ENCODE data around the gene TJAP1.
A peak's percentile ranks its signal among the peaks of the same experiment; 100 is the strongest.

The TJAP1 gene

DNA sequence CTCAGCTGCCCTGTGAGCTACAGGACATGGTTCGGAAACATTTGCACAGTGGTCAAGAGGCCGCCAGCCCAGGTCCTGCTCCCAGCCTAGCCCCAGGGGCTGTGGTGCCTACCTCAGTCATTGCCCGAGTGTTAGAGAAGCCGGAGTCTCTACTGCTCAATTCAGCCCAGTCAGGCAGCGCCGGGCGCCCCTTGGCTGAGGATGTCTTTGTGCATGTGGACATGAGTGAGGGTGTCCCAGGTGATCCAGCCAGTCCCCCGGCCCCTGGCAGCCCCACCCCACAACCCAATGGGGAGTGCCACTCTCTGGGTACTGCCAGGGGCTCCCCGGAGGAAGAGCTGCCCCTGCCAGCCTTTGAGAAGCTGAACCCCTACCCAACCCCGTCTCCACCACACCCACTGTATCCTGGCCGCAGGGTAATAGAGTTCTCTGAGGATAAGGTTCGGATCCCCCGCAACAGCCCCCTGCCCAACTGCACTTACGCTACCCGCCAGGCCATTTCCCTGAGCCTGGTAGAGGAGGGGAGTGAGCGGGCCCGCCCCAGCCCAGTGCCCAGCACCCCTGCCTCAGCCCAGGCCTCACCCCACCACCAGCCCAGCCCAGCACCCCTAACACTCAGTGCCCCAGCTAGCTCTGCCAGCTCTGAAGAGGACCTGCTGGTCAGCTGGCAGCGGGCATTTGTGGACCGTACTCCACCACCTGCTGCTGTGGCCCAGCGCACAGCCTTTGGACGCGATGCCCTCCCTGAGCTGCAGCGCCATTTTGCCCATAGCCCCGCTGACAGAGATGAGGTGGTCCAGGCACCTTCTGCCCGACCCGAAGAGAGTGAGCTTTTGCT lies 27.6 kb downstream of the TJAP1 start:
- no peak for DNase-seq (ENCODE audit: low read depth in 2 of 2)

DNA sequence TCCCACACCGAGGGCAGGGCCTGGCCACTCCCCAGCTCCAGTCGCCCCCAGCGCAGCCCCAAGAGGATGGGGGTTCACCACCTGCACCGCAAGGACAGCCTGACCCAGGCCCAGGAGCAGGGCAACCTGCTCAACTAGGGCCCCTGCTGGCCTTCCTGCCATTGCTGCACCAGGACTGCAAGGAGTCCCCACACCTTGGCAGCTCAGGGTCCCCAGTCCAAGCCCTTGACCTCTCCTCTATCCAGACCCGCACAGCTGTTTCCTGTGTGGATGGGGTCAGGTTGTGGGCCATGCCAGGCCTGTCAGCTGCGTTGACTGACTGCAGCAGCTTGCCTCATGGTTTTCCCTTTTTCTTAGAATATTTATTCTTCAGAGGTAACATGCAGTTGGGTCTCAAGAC lies 28.3 kb downstream of the TJAP1 start:
- no peak for DNase-seq (ENCODE audit: low read depth in 2 of 2)

DNA sequence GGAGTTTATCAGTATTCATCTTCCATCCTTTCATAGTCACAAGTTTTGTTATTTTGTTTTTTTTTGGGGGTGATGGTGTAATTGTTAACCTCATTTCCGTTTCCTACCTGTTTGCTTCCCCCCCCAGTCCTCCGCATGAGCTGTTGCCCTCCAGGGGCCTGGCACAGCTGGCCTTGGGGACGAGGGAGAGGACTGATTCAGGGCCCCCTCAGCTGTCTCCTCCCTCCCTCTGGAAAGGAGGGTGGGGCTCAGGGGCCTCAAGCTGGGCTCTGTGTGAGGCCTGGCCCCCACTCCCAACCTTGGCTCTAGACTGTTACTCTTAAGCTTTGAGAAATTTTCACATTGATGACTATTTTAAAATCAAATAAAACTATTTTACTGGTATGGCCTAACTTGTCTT lies 28.8 kb downstream of the TJAP1 start:
- no peak for DNase-seq (ENCODE audit: low read depth in 2 of 2)

DNA sequence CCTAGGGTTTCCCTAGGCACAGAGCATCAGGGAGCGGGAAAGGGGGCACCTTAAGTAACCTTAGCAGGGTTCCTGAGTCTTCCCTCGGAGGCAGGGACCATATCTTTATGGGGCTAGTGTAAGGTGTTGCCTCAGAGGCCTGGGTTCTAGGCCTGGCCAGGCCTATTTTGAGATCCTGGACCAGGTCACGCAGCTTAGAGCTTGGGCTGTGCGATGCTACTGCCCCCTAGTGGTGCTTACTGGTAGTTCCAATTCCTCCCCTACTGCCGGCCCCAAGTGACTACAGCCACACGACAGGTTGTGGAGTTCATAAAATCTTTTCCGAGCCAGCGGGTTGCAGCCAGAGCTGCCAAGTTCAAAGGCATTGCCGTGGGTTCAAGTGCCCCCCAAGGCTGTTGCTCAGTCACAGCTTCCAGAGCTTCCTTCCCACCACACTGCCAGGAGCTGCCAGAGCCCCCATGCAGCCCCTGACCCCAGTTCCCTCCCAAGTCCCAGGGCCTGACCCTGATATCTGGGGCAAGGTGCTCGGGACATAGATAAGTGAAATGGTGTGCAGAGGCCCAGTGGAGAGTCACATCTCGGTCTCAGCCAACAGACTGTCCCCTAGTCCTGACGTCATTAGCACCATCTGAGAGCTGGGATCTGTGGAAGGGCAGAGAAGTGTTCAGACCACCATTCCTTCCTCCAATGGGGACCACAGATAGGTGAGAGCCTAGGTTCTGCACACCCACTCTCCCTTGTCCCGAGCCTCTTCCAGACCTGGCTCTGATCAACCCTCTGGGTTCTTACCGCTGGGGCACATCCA lies 29.5 kb downstream of the TJAP1 start:
- DNase-seq (ENCODE audit: low read depth in 2 of 2) = peak; percentile 51 to 60

DNA sequence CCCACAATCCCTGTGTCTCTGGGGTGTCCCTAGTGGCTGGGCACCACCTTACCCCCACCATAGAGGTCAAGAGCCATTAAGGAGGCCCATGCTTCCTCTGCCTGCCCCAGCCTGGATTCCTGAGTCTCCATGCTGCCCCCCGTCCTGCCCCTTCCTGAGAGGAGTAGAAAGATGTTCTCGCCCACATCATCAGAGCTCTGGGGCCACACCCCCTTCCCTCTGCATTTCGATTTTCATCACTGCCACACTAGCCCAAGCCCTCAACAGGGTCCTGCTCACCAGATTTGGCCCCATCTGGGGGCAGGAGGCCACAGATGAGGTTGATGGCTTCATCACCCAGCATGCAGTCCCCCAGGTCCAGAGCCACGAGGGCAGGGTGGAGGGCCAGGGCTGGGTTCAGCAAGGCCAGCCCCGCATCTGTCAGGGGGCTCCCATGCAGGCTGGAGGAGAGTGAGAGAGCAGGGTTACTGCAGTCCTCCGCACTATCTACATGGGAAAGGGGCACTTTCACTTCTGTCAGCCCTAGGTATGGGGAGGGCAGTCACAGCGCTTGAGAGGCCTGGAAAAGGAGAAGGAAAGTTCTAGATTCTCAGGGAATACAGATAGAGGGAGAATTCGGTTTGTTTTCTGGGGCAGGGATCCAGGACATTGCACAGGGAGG lies 31.2 kb downstream of the TJAP1 start:
- no peak for DNase-seq (ENCODE audit: low read depth in 2 of 2)

DNA sequence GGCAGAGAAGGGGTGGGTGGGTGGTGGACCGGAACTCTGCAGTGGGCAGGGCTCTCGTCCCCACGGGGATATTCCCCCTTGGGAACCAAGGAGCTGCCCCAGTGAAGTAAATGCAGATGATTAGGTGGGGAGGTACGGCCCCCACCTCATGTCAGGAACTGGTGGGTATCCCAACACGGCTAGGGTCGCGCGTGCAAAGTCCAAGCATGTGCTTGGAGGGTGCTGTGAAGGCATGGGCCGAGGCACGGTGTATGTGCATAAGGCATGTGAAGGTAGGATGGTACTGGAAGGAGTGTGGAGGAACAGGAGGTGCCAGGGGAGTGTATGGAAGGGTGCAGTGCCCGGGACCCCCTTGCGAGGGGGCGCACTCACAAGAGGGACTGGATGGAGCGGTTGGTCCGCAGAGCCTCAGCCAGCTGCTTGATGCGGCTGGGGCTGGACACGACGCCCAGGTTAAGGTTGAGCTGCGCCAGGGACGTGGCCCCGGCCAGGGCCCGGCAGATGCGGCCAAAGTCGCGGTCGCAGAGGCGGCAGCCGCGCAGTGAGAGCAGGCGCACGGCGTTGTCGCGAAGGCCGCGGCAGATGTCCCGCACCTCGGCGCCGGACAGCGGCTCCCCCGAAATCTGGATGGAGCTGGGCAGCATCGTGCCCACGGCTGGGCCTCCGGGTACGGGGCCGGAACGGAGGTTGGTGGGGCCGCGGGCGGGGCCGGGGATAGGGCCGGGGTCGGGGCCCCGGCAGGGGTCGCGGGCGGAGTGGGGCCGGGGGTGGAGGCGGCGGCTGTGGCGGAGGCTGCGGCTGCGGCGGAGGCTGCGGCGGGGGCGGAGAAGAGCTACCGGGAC lies 32.0 kb downstream of the TJAP1 start:
- no peak for DNase-seq (ENCODE audit: low read depth in 2 of 2)

DNA sequence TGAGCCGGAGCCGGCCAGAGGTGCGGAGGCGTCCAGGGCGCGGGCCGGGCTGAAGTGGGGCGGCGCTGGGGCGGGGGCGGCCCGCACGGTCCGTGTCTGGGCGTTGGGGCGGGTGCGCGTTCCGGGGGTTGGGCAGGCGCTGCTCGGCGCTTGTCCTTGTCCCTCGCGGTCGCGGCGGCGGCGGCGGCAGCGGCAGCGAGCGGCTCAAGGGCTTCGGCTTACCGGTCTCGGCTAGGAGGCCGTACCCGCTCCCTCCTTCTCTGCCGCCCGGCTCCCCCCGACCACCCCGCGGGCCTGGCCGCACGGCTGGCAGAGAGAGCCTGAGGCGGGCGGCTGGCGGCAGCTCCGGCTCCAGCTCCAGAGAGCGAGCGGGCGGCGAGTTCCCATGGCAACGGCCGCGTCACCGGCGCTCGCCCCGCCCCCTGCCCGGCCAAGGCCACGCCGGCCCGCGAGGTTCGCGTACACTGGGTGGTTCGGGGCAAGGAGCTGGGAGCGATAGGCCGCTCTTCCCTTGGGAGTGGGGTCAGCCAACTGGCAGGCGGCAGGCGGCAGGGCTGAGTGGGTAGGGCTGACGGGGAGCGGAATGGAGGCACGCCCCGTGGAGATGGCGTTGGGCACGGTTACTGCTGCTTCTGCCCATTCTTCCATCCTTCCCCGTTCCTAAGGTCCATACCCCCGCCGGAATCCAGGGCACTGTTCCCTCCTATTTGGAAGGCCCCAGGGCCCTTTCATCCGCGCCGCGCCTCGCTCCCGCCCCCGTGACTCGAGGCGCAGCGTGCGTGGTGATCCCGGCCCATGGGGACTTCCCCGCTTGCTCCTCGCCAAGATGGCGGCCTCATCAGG lies 32.8 kb downstream of the TJAP1 start, which contains the start of gene LRRC73:
Gene LRRC73 (minus strand): TSS at position 363 of the 843 bp plus-strand sequence. CDS start 561 bp downstream, outside the sequence.
- DNase-seq (ENCODE audit: low read depth in 2 of 2) = peak; percentile 69 to 71

DNA sequence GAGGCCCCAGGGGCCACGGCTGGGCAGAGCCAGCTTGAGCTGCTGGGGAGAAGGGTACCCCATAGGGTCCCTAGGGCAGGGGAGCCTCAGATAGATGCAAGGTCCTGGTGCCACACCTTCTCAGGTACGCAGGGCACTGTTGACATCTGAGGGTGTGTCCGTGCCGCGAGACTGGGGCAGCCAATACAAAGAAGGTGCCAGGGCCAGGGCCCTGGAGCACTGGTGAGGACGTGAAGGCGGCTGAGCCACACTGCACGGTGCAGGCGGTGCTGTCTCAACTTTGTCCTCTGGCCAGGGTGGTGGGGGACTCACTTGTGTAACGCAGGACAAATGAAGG lies 33.4 kb downstream of the TJAP1 start:
- DNase-seq (ENCODE audit: low read depth in 2 of 2) = no peak

DNA sequence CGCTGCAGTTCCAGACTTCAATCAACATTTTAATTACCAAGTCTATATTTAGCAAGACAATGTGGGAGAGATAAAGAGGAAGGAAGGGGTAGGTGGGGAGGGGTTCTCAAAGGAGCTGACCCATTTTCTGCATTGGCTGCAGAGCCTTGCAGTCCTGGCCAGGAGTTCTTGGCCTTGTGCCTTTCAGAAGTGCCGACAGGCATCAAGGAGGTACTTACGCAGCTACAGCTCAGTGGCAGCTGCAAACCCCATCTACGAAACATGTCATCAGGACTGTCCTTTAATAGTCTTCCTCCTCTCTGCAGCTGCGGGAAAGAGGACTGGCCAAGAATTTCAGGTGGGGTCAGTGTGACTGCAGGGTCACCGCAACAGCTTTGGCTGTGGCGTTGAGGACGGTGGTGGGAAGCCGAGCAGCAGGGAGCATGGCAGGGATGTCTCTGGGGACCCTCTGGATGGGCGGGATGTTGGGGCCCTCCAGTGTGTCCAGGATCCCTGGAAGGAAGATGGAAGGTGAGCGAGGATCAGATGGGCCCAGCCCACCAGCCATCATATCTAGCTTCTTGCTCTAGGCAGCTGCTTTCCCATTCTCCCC lies 34.5 kb downstream of the TJAP1 start:
- DNase-seq (ENCODE audit: low read depth in 2 of 2) = no peak

DNA sequence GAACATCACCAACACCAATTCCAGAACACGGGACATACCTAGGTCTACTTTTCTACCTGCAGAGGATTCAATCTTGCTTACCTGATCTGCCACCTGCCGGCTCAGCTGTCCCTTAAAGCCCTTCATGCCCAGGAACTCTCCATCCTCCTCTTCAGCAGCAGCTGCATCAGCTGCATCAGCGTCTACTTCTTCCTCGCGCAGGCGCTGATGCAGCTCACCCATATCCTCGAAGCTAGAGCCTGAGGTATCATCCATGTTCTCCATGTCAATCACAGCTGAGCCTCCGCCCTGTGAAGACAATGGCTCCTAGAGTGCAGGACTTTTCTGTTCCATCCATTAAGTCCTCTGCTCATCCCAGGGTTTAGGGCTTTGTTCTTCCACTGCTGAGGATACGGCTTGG lies 38.4 kb downstream of the TJAP1 start:
- DNase-seq (ENCODE audit: low read depth in 2 of 2) = no peak

DNA sequence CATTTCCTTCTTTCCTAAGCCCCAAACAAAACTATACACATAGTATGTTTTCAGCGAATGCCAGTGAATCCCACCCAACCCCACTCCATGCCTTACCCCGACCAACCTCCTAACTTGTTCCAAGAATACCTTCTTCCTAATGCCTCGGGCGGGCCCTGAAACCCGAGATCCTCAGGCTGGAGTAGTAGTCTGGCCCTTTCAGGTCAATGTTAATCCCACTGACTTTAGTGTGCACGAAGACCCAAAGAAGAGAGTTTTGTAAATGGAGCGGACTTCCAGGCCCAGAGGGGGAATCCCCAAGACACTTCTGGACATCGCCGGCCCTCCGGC lies 39.0 kb downstream of the TJAP1 start:
- DNase-seq (ENCODE audit: low read depth in 2 of 2) = no peak

DNA sequence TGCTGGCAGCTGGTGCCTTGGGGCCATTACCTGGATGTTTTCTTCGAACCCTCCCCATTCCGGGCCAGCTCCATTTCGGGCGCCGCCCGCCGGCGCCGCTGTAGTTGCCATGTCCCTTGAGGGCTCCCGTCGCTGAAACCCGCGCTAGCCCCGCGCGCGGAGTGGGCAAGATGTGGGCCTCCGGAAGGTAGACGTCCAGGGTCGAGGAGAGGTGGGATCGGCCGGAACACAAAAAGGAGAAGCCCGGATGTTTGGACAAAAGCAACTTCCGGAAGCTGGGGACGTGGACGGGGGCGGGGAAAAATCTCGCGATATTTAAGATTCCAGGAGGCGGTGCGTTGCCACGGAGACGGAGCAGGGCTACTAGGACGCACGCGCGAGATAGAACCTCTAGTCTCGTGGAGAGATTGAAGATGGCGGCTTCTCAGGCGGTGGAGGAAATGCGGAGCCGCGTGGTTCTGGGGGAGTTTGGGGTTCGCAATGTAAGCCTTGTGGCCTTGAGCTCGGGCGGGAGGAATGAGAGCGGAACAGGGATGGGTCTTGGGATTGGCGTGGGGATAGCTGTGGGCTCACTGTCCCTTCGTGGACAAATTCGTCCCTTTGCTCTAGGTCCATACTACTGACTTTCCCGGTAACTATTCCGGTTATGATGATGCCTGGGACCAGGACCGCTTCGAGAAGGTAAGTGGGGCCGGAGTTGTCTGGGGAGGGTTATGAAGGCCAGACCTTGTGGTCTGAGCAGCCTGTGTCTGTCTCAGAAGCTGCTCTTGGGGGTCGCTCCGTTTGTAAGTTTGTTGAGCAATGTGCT lies 39.5 kb downstream of the TJAP1 start, which contains the start of the genes POLR1C and YIPF3:
Gene POLR1C (plus strand): TSS at position 393 of the 808 bp plus-strand sequence. CDS start 21 bp downstream, at position 414.
Gene YIPF3 (minus strand): TSS at position 230 of the 808 bp plus-strand sequence. CDS start 119 bp downstream, at position 111.
- peak; percentile 92 to 94 for DNase-seq (ENCODE audit: low read depth in 2 of 2)

DNA sequence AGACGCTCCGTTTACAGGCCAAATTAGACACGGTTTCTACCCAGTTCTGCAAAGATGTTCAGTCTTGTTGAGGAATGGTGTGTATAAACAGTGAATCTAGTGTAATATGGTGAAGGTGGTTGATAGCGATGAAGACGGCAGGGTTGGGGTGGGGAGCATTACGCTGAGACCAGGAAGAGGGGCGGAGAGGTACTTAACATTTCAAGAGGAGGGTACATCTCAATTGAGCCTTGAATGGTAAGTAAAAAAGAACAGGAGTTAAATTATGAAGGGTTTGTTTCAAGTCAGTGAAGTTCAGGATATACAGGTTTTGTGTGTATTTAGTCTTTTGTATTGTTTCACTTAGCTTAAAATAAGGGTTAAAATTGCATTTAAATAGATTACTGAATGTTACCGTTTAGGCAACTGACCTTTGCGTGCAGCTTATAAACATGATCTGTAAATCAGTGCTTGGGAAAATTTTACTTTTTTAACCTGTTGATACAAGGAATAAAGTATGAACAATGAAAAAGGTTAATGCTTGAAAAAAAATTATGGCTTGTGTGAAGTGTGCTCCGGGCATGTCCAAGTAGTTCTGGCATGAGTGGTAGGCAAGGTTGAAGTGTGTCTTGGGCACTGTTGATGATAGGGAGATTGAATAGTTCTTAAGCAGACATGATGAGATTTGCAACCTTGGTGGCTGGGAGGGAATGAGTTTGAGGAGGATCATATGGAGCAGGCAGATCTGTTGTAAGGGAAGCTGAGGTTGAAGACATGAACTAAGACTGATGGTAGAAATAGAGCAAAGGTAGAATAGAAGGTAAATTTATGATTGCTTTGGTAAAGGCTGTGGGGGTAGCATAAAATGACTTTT lies 40.4 kb downstream of the TJAP1 start:
- DNase-seq (ENCODE audit: low read depth in 2 of 2) = no peak

DNA sequence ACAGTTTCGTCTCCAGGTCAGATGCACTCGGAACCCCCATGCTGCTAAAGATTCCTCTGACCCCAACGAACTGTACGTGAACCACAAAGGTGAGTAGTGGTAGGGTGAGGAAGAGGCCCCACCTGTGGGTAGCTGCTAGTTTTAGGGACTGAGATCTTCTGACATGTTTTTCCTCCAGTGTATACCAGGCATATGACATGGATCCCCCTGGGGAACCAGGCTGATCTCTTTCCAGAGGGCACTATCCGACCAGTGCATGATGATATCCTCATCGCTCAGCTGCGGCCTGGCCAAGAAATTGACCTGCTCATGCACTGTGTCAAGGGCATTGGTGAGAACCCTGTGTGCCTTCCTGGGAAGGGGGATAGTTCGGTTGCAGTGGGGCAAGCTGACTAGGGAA lies 42.7 kb downstream of the TJAP1 start:
- no peak for DNase-seq (ENCODE audit: low read depth in 2 of 2)

DNA sequence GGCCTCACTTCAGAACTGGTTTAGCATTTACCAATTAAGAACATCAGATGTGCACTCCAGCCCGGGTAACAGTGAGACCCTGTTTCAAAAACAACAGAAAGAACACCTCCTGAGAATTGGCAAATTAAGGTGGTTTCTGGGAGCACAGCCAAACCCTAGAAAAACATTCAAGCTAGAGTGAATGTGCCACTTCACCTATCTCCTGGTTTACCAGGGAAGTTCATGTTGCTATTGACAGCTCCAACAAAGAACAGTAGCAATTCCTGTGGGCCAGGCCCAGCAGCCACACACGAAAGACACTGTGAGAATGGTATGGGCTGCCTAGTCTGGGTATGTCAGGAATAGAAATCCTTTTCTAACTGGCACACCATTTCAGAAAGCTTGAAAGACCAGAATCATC lies 44.5 kb downstream of the TJAP1 start:
- DNase-seq (ENCODE audit: low read depth in 2 of 2) = no peak

DNA sequence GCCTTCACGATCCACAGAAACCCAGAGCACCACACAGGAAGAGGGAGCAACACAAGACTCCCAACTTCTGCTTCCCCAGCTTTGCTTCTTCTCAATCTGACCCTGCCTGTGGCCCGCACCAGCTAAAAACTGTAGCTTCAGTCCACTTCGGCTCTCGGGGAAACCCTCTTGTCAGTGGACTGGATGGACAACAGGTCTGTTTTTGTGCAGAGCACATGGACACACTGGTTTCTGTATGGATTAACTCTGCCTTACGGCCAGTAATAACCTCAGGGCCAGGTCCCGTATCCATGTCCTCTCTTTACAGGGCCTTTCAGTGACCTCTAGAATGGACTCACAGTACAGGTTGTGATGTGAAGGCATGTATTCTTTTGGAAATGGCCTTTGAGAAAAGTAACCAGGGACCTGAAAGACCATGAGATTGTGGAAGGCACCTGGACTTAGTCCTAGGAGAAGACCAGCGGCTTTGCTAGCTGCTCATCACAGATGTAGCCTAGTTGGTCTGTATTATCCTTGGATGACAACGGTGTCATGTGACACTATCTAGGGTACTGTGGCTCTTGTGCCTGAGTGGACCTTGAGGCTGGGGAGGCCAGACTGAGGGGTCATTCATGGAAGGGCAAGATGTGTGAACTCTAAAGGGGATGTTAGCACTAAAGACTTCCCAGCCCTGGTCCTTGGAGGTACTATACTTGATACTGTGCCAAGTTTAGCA lies 45.3 kb downstream of the TJAP1 start:
- no peak for DNase-seq (ENCODE audit: low read depth in 2 of 2)

DNA sequence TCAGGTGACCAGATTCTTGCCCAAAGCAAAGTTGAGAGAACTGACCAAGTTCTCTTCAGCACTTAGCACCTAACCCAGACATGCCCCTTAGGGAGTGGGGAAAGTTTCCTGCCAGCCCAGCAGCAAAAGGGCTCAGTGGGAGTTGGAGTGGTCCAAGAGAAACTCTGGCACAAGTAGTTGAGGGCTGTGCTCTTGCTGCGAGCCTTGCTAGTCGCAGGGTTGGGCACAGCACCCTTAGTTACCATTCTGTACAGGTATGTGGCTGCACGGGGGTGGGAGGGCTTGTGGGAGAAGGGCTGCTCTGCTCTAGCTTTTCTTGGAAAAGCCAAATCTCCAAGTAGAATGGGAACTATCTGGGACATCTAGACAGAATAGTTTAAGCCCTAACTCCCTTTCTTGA lies 45.9 kb downstream of the TJAP1 start:
- DNase-seq (ENCODE audit: low read depth in 2 of 2) = no peak

DNA sequence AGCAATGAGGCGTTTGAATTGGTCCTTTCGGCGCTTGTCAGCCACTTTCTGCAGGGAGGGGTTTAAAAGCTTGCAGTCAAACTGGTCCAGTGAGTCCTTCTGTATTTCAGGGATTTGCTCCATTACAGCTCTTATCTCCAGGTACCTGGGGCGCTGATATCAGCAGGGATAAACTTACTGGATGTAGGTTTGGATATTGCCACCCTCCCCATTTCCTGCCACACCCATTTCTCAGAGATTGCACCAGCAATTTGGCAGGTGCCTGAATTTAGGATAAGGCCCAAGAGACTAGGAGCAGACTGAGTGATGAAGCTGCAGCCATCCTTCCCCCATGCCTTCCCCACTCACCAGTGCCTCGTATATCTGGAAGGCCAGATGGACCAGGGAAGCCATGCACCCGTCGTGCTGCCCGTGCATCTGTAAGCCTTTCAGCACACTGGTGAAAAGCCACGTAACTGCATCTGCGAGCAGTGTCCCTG lies 47.2 kb downstream of the TJAP1 start:
- no peak for DNase-seq (ENCODE audit: low read depth in 2 of 2)

Measured in stimulated activated CD8-positive, alpha-beta memory T cell treated with anti-CD3 and anti-CD28 coated beads, Interleukin-15, amount 100 ng/mL, for 48 hours (primary cell).